Small intestine (tissue), 7 donors: ENCODE data around the gene ZNF462. TPM values are rescaled to one million over a fixed set of nuclear protein-coding genes. Genes with fewer than 3 reads are reported as not detected.
"Not testable (repeated sequence)": the region's sequence is repeated elsewhere in the genome, so short reads cannot be mapped to it uniquely, and the experiment has no call there.

ENCODE experiments used
- DNase-seq, 2 donors: peaks; one replicate each; pipeline versions ENCODE4 v3.0.0 to v3.0.0-alpha.2; 2013
- FAIRE-seq: peaks from 2 replicates; lab custom pipeline; 2012; peaks lifted over from hg19 to GRCh38; lab: Jason Lieb, UNC
- H3K27ac ChIP-seq, 3 donors: one replicate each; pipeline ENCODE4 v1.5.1; 2013; ENCODE audit warnings: low read length in 2 of 3, mild to moderate bottlenecking in 2 of 3, control low read depth in 1 of 3, inconsistent platforms in 1 of 3, low read depth in 1 of 3, moderate library complexity in 1 of 3
- H3K27me3 ChIP-seq, 3 donors: one replicate each; pipeline ENCODE4 v1.6.1; 2013; ENCODE audit warnings: low read length in 3 of 3, inconsistent platforms in 1 of 3; ENCODE audit not compliant: control insufficient read depth in 3 of 3, insufficient read depth in 3 of 3
- H3K36me3 ChIP-seq, 3 donors: one replicate each; pipeline ENCODE4 v1.6.1; 2013; ENCODE audit warnings: low read length in 3 of 3, inconsistent platforms in 1 of 3, low read depth in 1 of 3, mild to moderate bottlenecking in 1 of 3, moderate library complexity in 1 of 3; ENCODE audit not compliant: control insufficient read depth in 3 of 3, insufficient read depth in 2 of 3
- H3K4me1 ChIP-seq, 3 donors: one replicate each; pipeline ENCODE4 v1.6.1; 2013; ENCODE audit warnings: low read length in 2 of 3, inconsistent platforms in 1 of 3, low read depth in 1 of 3, mild to moderate bottlenecking in 1 of 3, moderate library complexity in 1 of 3; ENCODE audit not compliant: control insufficient read depth in 3 of 3, insufficient read depth in 2 of 3
- H3K4me3 ChIP-seq, 3 donors: one replicate each; pipeline ENCODE4 v1.5.1; 2013; ENCODE audit warnings: low read length in 3 of 3, control low read depth in 1 of 3, inconsistent platforms in 1 of 3, low read depth in 1 of 3, mild to moderate bottlenecking in 1 of 3, moderate library complexity in 1 of 3
- H3K9me3 ChIP-seq, 2 donors: one replicate each; pipeline ENCODE4 v1.6.1; 2013; ENCODE audit warnings: low read depth in 1 of 2, low read length in 1 of 2; ENCODE audit not compliant: control insufficient read depth in 2 of 2, insufficient read depth in 1 of 2
- WGBS, 3 donors: extraction: QIAGEN DNeasy Blood & Tissue Kit; methylation state at CpG; one replicate each; pipeline ENCODE4 v1.1.7; 2013; 5-methylcytosine and 5-hydroxymethylcytosine counted together
- polyA plus RNA-seq, 4 donors: library from polyadenylated mRNA; stranded (reverse) in 3 of 4; unstranded in 1 of 4; fragments of 200-250 nt in 3 of 4; fragments of 120-200 nt in 1 of 4; gene quantifications; one replicate each; pipeline versions ENCODE4 v1.2.1 to v1.2.3, GENCODE V29; 2013
- donor health status: healthy with polysubstance abuse.
- donor health status: control.
- donor health status: control.
- donor health status: Bipolar disorder and iron deficiency.
- donor health status: healthy.

Gene ZNF462
- polyA plus RNA-seq, 4 donors = 0.54 to 13.0 (median 3.3) TPM

GRCh38 chr9:106897236-106897635, 34.3 kb downstream of the ZNF462 start:
- peaks cover 0 to 4% of the 10 kb centered on the region in 2 donors for H3K9me3 ChIP-seq
- H3K27me3 ChIP-seq = no peaks in the 10 kb centered on the region
- no peak for FAIRE-seq
- DNase-seq = no peak
- no peak overlapping the region for H3K4me3 ChIP-seq
- H3K36me3 ChIP-seq = no peaks in the 10 kb centered on the region
- H3K27ac ChIP-seq = no peak overlapping the region
- no peaks in the 10 kb centered on the region for H3K4me1 ChIP-seq
- 29 to 47% (median 32%) methylated on average over 1 of the region's 1 CpG for WGBS, 3 donors

- Histone ChIP-seq H3K36me3 (no peaks in the 10 kb centered on the region), H3K4me3 (no peak overlapping the region), H3K27ac (no peak overlapping the region), H3K27me3 (no peaks in the 10 kb centered on the region), H3K4me1 (no peaks in the 10 kb centered on the region), H3K9me3 (peaks cover 0 to 4% of the 10 kb centered on the region in 2 donors)
- FAIRE-seq = no peak
- no peak for DNase-seq
- 79 to 86% (median 85%) methylated on average over 3 of the region's 3 CpGs for WGBS, 3 donors
These were observed 34.8 kb downstream of the ZNF462 start for GRCh38 chr9:106897751-106898150.

- H3K4me3 ChIP-seq, H3K27me3 ChIP-seq, H3K4me1 ChIP-seq, H3K27ac ChIP-seq, DNase-seq, FAIRE-seq, H3K36me3 ChIP-seq: not testable (repeated sequence)
- 89 to 93% (median 93%) methylated on average over 2 of the region's 2 CpGs for WGBS, 3 donors
- peaks cover 0 to 12% of the 10 kb centered on the region in 2 donors for H3K9me3 ChIP-seq
These were observed 37.6 kb downstream of the ZNF462 start for GRCh38 chr9:106900523-106900922.

DNA sequence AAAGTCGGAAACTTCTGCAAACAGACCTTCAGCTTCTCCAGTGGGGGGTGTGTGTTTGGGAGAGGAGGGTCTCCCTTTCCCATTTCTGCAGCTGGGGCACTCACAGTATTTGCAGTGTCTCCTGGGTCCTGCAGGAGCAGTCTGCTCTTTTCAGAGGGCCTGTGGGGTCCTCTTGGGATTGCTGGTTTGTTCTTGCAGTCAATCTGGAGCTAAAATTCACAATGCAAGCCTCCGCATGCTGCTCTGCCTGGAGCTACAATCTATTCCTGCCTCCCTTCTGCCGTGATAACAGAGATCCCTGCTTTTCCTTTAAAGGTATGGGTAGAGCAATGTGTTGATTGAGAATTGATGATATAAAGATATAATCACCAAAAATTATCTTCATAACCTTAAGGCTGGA, 43.2 kb downstream of the ZNF462 start:
- FAIRE-seq = no peak
- H3K4me1 ChIP-seq = no peaks in the 10 kb centered on the region
- H3K36me3 ChIP-seq = peaks cover 0 to 8% (median 0%) of the 10 kb centered on the region in 3 donors
- no peak overlapping the region for H3K4me3 ChIP-seq
- no peak for DNase-seq
- peaks cover 0 to 19% of the 10 kb centered on the region in 2 donors for H3K9me3 ChIP-seq
- no peaks in the 10 kb centered on the region for H3K27me3 ChIP-seq
- H3K27ac ChIP-seq = no peak overlapping the region
- 91 to 98% (median 92%) methylated on average over 3 of the region's 3 CpGs for WGBS, 3 donors

DNA sequence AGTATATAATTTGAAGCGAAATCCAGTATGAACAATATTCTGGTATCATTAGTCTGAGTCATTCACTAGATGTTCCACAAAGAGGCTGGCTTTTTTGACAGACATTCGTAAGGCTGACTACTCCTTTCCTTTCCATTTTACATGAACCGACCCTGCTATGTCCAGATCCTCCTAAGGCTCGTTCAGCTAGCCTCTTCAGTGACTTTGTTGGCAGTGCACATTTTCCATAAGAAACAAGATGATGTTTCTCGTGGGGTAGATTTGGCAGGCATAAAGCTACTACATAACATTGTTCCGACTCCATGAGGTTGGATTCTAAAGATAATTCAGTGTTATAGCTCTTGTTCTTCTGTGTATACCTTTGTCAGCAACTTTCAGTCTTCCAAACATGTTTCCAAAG, 49.0 kb downstream of the ZNF462 start:
- H3K36me3 ChIP-seq = no peaks in the 10 kb centered on the region
- DNase-seq = no peak
- H3K4me1 ChIP-seq = peaks cover 2 to 16% (median 5%) of the 10 kb centered on the region in 3 donors
- FAIRE-seq = no peak
- H3K4me3 ChIP-seq = no peak overlapping the region
- H3K9me3 ChIP-seq = no peaks in the 10 kb centered on the region
- H3K27ac ChIP-seq = no peak overlapping the region
- no peaks in the 10 kb centered on the region for H3K27me3 ChIP-seq
- WGBS, 3 donors = 77 to 91% (median 87%) methylated on average over 6 of the region's 6 CpGs

GRCh38 chr9:106913276-106913675, 50.3 kb downstream of the ZNF462 start:
- no peak overlapping the region for H3K4me3 ChIP-seq
- peaks cover 2 to 25% (median 5%) of the 10 kb centered on the region in 3 donors for H3K4me1 ChIP-seq
- no peaks in the 10 kb centered on the region for H3K9me3 ChIP-seq
- H3K27me3 ChIP-seq = no peaks in the 10 kb centered on the region
- DNase-seq (no peak), FAIRE-seq (no peak)
- WGBS, 3 donors = 80 to 91% (median 86%) methylated on average over 5 of the region's 5 CpGs
- no peaks in the 10 kb centered on the region for H3K36me3 ChIP-seq
- no peak overlapping the region for H3K27ac ChIP-seq

DNA sequence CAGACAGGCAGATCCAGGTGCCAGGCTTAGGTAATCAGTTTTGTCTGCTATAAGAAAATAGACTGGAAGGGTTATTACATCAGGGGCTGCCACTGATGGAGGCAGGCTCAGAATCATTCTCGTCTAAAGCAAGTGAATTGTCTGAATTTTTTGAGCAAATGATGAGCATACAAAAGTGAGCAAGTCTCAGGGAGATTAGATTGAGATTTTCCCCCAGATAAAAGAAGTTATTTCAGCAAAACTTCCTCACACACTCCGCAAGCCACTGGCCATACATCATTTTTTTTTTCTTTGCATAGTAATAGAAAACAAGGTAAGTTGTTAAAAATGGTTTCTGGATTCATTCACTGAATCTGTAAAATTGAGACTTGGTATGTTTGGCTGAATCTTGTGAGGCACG, 52.9 kb downstream of the ZNF462 start:
- FAIRE-seq (no peak), DNase-seq (no peak)
- Histone ChIP-seq H3K27me3 (no peaks in the 10 kb centered on the region), H3K36me3 (peaks cover 0 to 2% (median 0%) of the 10 kb centered on the region in 3 donors), H3K9me3 (no peaks in the 10 kb centered on the region), H3K4me3 (no peak overlapping the region), H3K27ac (peak overlapping the region in 1 of 3 donors; percentile 85), H3K4me1 (peaks cover 6 to 41% (median 10%) of the 10 kb centered on the region in 3 donors)
- WGBS, 3 donors = 79 to 91% (median 81%) methylated on average over 3 of the region's 3 CpGs

- Histone ChIP-seq H3K4me3 (no peak overlapping the region), H3K9me3 (no peaks in the 10 kb centered on the region), H3K27me3 (no peaks in the 10 kb centered on the region), H3K4me1 (peaks cover 6 to 48% (median 13%) of the 10 kb centered on the region in 3 donors), H3K36me3 (peaks cover 0 to 2% (median 0%) of the 10 kb centered on the region in 3 donors), H3K27ac (peak overlapping the region in 2 of 3 donors; percentile 71 to 85)
- 16 to 41% (median 32%) methylated on average over 8 of the region's 8 CpGs for WGBS, 3 donors
- FAIRE-seq = no peak
- peak; percentile 91 to 92 for DNase-seq
These were observed 53.7 kb downstream of the ZNF462 start for GRCh38 chr9:106916466-106917235.
